ENCODE measurements around the gene ADAMTS14. TPM values are rescaled to one million over a fixed set of nuclear protein-coding genes. Genes with fewer than 3 reads are reported as not detected.

Gene ADAMTS14
- total RNA-seq, 1 donor from 2014 or later, result 1.3 TPM

DNA sequence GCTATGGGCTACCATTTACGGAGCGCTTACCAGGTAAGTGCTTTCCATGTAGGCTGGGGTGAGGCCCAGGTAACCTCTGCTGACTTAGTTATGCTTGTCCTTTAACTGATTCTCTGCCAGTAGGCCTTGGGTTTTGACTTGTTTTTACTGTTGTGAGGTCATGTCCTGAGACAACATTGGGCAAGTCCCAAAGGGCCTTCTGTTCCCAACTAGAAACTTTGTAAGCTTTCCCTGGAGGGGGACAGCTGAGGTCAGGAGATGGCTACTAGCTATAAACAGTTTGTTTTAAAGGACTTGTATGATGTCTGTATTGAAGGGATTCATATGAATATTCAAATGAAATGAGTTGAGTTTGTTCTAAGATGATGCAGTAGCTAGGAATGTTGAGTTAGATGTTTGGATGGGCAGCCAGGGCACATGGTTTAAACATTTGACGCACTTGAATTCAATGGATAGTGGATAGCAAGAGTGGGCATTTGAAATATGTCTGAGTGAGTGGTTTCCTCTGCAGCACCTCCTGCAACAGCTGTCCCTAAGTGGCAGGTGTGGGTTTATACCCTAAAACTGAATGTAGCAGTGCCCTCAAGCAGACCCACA is 133.4 kb downstream of the ADAMTS14 start:
- H3K36me3 ChIP-seq (ENCODE audit: control insufficient read depth, insufficient read depth, low read length), result no peaks in the 10 kb centered on the region
- TF ChIP-seq, protein P1, sequence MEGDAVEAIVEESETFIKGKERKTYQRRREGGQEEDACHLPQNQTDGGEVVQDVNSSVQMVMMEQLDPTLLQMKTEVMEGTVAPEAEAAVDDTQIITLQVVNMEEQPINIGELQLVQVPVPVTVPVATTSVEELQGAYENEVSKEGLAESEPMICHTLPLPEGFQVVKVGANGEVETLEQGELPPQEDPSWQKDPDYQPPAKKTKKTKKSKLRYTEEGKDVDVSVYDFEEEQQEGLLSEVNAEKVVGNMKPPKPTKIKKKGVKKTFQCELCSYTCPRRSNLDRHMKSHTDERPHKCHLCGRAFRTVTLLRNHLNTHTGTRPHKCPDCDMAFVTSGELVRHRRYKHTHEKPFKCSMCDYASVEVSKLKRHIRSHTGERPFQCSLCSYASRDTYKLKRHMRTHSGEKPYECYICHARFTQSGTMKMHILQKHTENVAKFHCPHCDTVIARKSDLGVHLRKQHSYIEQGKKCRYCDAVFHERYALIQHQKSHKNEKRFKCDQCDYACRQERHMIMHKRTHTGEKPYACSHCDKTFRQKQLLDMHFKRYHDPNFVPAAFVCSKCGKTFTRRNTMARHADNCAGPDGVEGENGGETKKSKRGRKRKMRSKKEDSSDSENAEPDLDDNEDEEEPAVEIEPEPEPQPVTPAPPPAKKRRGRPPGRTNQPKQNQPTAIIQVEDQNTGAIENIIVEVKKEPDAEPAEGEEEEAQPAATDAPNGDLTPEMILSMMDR (IDR thresholded peaks at IDR 0.05; ENCODE audit: insufficient read depth, low read length, poor library complexity, severe bottlenecking), result no peak
- no peaks in the 10 kb centered on the region for H3K27me3 ChIP-seq (ENCODE audit: control insufficient read depth, insufficient read depth, low read length)
- no peak overlapping the region for H3K4me3 ChIP-seq (ENCODE audit: low read depth, low read length)
- DNase-seq (ENCODE audit: low read depth), result no peak

DNA sequence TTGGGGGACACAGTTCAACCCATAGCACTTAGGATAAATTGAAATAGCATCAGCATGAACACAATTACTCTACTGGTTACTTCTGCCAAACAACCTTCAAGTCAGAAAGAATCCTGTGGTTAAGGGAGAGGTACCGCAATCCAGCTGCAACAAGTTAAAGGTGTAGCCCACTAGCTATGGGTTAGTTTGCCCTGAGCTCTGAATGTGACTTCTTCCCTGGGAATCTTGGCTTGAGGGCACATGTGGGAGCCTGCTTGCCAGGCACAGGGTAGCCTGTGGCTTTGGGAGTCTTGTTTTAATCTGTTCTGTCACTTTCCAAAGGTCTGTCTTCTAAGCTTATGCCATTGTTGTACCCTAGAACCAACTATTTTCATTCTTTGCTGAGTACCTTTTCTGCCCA is 134.5 kb downstream of the ADAMTS14 start:
- no peak for DNase-seq (ENCODE audit: low read depth)
- Histone ChIP-seq H3K4me3 (ENCODE audit: low read depth, low read length) (no peak overlapping the region), H3K36me3 (ENCODE audit: control insufficient read depth, insufficient read depth, low read length) (no peaks in the 10 kb centered on the region), H3K27me3 (ENCODE audit: control insufficient read depth, insufficient read depth, low read length) (no peaks in the 10 kb centered on the region)
- TF ChIP-seq, protein P1 (IDR thresholded peaks at IDR 0.05; ENCODE audit: insufficient read depth, low read length, poor library complexity, severe bottlenecking), result no peak

DNA sequence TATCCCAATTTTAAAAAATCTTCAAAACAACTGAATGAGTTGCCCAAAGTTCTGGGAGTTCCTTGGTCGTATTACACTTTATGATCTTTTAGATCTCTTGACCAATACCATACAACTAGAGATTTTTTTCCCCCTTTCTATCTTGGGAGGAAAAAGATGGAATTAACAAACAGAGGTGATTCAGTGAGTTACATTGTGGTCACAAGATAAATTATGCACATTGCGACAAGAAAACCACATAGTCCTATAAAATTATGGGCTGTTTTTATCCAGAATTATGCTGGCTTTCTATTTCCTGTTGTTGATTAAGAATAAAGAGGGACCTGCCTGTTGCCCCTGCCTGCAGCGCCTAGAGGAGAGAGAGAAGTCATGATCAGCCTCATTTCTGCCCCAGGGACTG is 135.2 kb downstream of the ADAMTS14 start:
- H3K27me3 ChIP-seq (ENCODE audit: control insufficient read depth, insufficient read depth, low read length), result peaks cover 2% of the 10 kb centered on the region
- H3K36me3 ChIP-seq (ENCODE audit: control insufficient read depth, insufficient read depth, low read length), result no peaks in the 10 kb centered on the region
- TF ChIP-seq, protein P1 (IDR thresholded peaks at IDR 0.05; ENCODE audit: insufficient read depth, low read length, poor library complexity, severe bottlenecking), result no peak
- DNase-seq (ENCODE audit: low read depth), result no peak
- no peak overlapping the region for H3K4me3 ChIP-seq (ENCODE audit: low read depth, low read length)

DNA sequence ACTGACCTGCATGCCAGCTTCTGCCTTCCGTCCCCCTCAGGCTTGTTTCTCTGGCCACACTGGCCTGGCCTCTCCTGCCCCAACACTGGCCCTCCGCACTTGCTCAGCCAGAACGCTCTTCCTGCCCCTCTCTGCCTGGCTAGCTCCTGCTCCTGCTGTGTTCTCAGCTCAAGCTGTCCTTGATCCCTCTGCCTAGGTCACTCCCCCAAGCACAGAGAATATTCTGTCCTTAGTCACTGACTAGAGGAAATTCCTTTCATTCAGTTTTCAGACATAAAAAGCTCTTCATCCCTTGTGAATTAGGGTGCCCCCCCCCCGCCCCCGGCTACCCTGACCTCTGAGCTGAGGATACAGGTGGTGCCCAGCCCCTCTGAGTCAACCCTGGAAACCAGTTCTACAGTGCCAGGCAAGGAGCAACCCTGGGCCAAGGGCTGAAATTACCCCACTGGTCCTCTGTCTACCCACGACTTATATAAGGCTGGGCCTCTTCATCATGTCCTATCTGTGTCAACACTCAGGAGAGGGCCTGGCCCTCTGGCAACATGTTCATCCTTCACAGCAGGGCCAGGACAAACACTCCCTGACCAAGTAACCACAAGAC is 136.8 kb downstream of the ADAMTS14 start:
- Histone ChIP-seq H3K36me3 (ENCODE audit: control insufficient read depth, insufficient read depth, low read length) (no peaks in the 10 kb centered on the region), H3K27me3 (ENCODE audit: control insufficient read depth, insufficient read depth, low read length) (peaks cover 3% of the 10 kb centered on the region), H3K4me3 (ENCODE audit: low read depth, low read length) (no peak overlapping the region)
- TF ChIP-seq, protein P1 (IDR thresholded peaks at IDR 0.05; ENCODE audit: insufficient read depth, low read length, poor library complexity, severe bottlenecking), result no peak
- no peak for DNase-seq (ENCODE audit: low read depth)

DNA sequence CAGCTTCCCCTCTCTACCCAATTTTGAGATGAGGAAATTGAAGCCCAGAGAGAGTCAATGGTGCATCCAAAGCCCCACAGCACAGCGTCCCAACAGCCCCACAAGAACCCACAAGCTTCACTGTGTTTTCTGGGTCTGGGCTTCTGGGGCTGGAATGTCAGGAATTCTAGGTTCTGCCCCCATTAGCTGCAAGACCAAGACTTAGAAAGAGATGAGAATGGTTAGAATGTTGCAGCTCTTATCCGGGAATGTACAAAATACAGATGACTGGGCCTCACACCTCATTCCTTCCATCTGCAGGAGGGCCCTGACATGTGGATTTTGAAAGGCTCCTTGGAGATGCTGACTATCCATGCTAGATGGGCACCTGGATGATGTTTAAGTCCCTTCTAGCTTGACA is 137.4 kb downstream of the ADAMTS14 start:
- H3K4me3 ChIP-seq (ENCODE audit: low read depth, low read length), result no peak overlapping the region
- H3K36me3 ChIP-seq (ENCODE audit: control insufficient read depth, insufficient read depth, low read length), result no peaks in the 10 kb centered on the region
- peaks cover 3% of the 10 kb centered on the region for H3K27me3 ChIP-seq (ENCODE audit: control insufficient read depth, insufficient read depth, low read length)
- no peak for DNase-seq (ENCODE audit: low read depth)
- TF ChIP-seq, protein P1 (IDR thresholded peaks at IDR 0.05; ENCODE audit: insufficient read depth, low read length, poor library complexity, severe bottlenecking), result no peak

DNA sequence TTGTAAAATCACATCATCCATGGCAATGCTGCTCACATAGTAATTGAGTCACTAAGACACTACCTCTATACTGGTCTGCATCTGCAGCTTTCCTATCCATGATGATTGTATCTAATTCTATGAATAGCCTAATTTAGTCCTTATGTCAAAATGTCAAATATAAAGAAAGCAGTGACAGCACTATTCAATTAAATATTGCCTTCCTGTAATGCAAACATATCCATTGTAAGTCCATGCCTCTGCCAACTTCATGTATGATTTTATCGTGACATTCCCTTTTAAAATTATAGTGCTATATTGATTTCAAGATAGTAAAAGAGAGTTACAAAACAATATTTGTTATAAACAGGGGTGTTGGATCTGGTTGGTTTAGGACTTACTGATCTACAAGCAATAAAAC is 138.7 kb downstream of the ADAMTS14 start:
- Histone ChIP-seq H3K4me3 (ENCODE audit: low read depth, low read length) (no peak overlapping the region), H3K27me3 (ENCODE audit: control insufficient read depth, insufficient read depth, low read length) (peaks cover 3% of the 10 kb centered on the region), H3K36me3 (ENCODE audit: control insufficient read depth, insufficient read depth, low read length) (no peaks in the 10 kb centered on the region)
- TF ChIP-seq, protein P1 (IDR thresholded peaks at IDR 0.05; ENCODE audit: insufficient read depth, low read length, poor library complexity, severe bottlenecking), result no peak
- DNase-seq (ENCODE audit: low read depth), result no peak

All from kidney epithelial cell (primary cell).